ENCODE data around the gene OCA2.

Gene OCA2

DNA sequence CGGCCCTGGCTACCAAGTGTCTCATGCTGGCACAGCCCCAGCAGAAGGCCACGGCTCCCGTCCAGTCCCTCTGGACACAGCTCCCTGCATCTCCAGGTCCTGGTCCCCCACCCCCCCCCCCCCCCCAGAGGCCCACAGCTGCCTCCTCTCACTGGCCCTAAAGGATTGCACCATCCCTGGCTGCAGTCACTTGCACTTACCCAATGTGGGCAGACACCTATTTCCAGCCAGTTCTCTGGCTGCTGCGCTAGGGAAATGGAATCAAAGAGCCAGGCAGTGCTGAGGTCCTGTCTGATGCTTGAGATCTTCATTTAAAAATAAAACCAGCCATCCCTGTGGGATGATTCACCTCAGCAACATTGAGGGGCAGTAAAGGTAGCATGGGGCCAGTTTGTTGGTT is 346.4 kb downstream of the OCA2 start:
- no peak for TF ChIP-seq CTCF (conservative IDR thresholded peaks at IDR 0.05; ENCODE audit: low read depth)
- POLR2A ChIA-PET (ENCODE audit: low non-redundant PET) = no interaction called here
- no peak for DNase-seq (ENCODE audit: low spot score)
- CTCF ChIA-PET = no interaction called here
- H3K27ac ChIP-seq = no peak overlapping the region

GRCh38 chr15:27747997-27748396 is 351.1 kb downstream of the OCA2 start:
- ChIA-PET POLR2A (ENCODE audit: low non-redundant PET) (no interaction called here), CTCF (no interaction called here)
- no peak for DNase-seq (ENCODE audit: low spot score)
- no peak overlapping the region for H3K27ac ChIP-seq
- no peak for TF ChIP-seq CTCF (conservative IDR thresholded peaks at IDR 0.05; ENCODE audit: low read depth)

DNA sequence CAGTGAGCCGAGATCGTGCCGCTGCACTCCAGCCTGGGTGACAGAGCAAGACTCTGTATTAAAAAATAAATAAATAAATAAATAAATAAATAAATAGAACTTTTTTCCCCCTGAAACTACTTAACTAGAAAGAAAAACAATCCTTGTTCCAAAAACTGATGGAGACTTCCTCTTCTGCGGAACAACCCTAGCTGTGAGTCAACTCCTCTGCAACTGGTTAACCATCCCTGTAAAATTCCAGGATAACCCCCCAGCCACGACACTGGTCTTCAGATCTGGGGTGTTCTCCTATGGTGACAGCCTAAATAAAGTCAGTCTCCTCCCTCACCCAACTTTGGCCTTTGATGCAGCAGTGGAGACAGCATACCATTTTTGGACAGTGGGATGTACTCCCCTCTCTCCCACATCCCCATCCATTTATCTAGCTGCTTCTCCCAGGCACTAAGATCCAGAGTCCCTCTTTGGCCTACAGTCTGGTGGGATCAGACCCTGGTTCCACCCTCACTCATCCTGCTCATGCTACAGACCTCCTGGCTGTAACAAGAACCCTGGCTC is 352.6 kb downstream of the OCA2 start:
- no peak for DNase-seq (ENCODE audit: low spot score)
- CTCF ChIA-PET = no interaction called here
- POLR2A ChIA-PET (ENCODE audit: low non-redundant PET) = no interaction called here
- no peak overlapping the region for H3K27ac ChIP-seq
- no peak for TF ChIP-seq CTCF (conservative IDR thresholded peaks at IDR 0.05; ENCODE audit: low read depth)

DNA sequence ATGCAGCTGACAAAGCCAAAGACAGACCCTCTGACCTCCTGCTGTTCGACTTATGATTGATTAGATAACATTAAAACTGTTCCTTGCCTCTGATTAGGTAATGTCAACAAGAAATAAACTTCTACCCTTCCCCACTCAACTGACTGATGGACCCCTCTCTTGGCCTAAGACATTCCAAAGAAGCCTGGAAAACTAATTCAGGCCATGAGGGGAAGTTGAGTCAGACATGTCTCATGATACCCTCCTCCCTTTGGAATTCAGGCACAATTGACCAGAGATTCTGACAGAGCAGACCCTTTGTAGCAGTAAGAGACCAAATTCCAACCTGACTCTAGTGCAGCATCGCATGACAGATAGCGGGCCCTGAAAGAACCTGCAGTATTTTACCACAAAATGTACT is 354.5 kb downstream of the OCA2 start:
- POLR2A ChIA-PET (ENCODE audit: low non-redundant PET) = no interaction called here
- CTCF ChIA-PET = no interaction called here
- no peak for TF ChIP-seq CTCF (conservative IDR thresholded peaks at IDR 0.05; ENCODE audit: low read depth)
- no peak overlapping the region for H3K27ac ChIP-seq
- no peak for DNase-seq (ENCODE audit: low spot score)

DNA sequence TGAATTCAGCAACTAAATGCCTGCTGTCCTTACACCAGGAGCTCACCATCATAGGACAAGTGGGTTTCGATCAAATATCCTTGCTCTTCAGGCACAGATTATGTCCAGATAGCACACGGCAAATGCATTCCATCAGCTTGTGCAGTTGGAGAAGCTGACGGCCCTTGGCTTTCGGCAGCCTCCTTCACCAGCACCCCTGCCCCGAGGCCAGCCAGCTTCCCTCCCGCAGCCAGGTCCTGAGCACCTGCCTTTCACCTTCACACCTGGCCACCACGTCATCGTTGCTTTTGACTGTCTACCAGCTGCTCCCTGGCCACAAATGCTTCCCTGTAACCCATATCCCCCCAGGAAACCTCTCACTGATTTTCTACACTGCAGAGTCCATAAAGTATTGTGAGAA is 355.5 kb downstream of the OCA2 start:
- ChIA-PET POLR2A (ENCODE audit: low non-redundant PET) (no interaction called here), CTCF (interaction anchor here (0.6 kb wide), 1 partner anchor 801 kb away, joined by 3 read pairs; no protein-coding TSS in a partner anchor)
- H3K27ac ChIP-seq = no peak overlapping the region
- DNase-seq (ENCODE audit: low spot score) = no peak
- no peak for TF ChIP-seq CTCF (conservative IDR thresholded peaks at IDR 0.05; ENCODE audit: low read depth)

- ChIA-PET CTCF (no interaction called here), POLR2A (ENCODE audit: low non-redundant PET) (no interaction called here)
- no peak for DNase-seq (ENCODE audit: low spot score)
- no peak overlapping the region for H3K27ac ChIP-seq
- TF ChIP-seq CTCF (conservative IDR thresholded peaks at IDR 0.05; ENCODE audit: low read depth) = no peak
These were observed 356.2 kb downstream of the OCA2 start for GRCh38 chr15:27742751-27743477.

Data from RWPE1 (cell line).